Left lung (tissue), 10 donors: Measurements from ENCODE around the gene ZFHX3. TPM values are rescaled to one million over a fixed set of nuclear protein-coding genes. Genes with fewer than 3 reads are reported as not detected.

ENCODE experiments used
- ATAC-seq: fragments of 200-7000 bp; cut with Tn5 transposase; one replicate; pipeline ENCODE4 v1.9.1; 2020; ENCODE audit warnings: moderate library complexity
- DNase-seq, 4 donors: peaks; one replicate each; pipeline ENCODE4 v3.0.0-alpha.2; 2013 to 2020
- H3K27ac ChIP-seq, 2 donors: fragments of 200-600 bp; sonication (generic) in 1 of 2; one replicate each; pipeline versions ENCODE4 v1.5.0 to v1.8.0; 2020 to 2021
- H3K27me3 ChIP-seq, 2 donors: fragments of 200-600 bp; sonication (generic) in 1 of 2; one replicate each; pipeline versions ENCODE4 v1.5.0 to v1.8.0; 2020 to 2021
- H3K36me3 ChIP-seq, 2 donors: fragments of 200-600 bp; sonication (generic) in 1 of 2; one replicate each; pipeline versions ENCODE4 v1.5.0 to v1.8.0; 2020 to 2021
- H3K4me1 ChIP-seq, 2 donors: fragments of 200-600 bp; one replicate each; pipeline ENCODE4 v1.8.0; 2021
- H3K4me3 ChIP-seq, 2 donors: fragments of 200-600 bp; sonication (generic) in 1 of 2; one replicate each; pipeline versions ENCODE4 v1.5.0 to v1.8.0; 2020 to 2021; ENCODE audit warnings: mild to moderate bottlenecking in 1 of 2
- H3K9me3 ChIP-seq, 2 donors: fragments of 200-600 bp; sonication (generic) in 1 of 2; one replicate each; pipeline versions ENCODE4 v1.5.0 to v1.8.0; 2020 to 2021
- intact Hi-C, 2 donors: fragments of 100-400 bp; cut with DNase I; formaldehyde crosslinking; loops; one replicate each; pipeline versions ENCODE4 v1.11.2 to v1.14.2; 2022
- polyA plus RNA-seq, 6 donors: library from polyadenylated mRNA; unstranded; fragments of 120-200 nt; gene quantifications; one replicate each; pipeline ENCODE4 v1.2.1, GENCODE V29; 2013; ENCODE audit not compliant: insufficient read length in 6 of 6
- total RNA-seq, 2 donors: library from RNA; stranded (reverse); fragmentation: NEBNext Ultra II Directional; extraction: Animal tissue kit (Norgen Biotek cat#: 25700); gene quantifications; one replicate each; pipeline ENCODE4 v1.2.1, GENCODE V29; 2021
- TF ChIP-seq, protein P1 (sequence below), 2 donors: fragments of 200-600 bp; sonication (generic) in 1 of 2; IDR thresholded peaks; one replicate each; pipeline versions ENCODE4 v1.5.0 to v1.8.0; 2021; ENCODE audit warnings: antibody characterized with exemption in 2 of 2
- donor health status: DM: no; HTN: yes; CAD: no.
- donor health status: DM: no; HTN: no; CAD: no.

ZFHX3 gene
- total and polyA plus RNA-seq, 8 donors = 21.4 to 34.7 (median 32.2) TPM

DNA sequence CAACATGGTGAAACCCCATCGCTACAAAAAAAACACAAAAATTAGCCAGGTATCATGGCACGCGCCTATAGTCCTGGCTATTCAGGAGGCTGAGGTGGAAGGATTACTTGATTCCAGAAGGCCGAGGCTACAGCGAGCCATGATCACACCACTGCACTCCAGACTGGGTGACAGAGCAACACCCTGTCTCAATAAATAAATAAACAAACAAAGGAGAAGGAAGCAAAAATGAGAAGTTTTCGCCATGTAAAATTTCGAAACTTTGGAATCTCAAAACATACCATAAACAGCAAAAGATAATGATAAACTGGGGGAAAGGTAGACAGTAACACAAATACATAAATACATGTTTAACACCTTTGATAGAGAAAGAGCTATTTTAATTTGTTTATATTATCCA is 130.9 kb downstream of the ZFHX3 start:
- H3K27ac ChIP-seq = no peak overlapping the region
- H3K36me3 ChIP-seq = no peaks in the 10 kb centered on the region
- no peaks in the 10 kb centered on the region for H3K4me1 ChIP-seq
- TF ChIP-seq, protein P1, sequence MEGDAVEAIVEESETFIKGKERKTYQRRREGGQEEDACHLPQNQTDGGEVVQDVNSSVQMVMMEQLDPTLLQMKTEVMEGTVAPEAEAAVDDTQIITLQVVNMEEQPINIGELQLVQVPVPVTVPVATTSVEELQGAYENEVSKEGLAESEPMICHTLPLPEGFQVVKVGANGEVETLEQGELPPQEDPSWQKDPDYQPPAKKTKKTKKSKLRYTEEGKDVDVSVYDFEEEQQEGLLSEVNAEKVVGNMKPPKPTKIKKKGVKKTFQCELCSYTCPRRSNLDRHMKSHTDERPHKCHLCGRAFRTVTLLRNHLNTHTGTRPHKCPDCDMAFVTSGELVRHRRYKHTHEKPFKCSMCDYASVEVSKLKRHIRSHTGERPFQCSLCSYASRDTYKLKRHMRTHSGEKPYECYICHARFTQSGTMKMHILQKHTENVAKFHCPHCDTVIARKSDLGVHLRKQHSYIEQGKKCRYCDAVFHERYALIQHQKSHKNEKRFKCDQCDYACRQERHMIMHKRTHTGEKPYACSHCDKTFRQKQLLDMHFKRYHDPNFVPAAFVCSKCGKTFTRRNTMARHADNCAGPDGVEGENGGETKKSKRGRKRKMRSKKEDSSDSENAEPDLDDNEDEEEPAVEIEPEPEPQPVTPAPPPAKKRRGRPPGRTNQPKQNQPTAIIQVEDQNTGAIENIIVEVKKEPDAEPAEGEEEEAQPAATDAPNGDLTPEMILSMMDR (IDR thresholded peaks at IDR 0.05) = no peak
- H3K9me3 ChIP-seq = no peaks in the 10 kb centered on the region
- H3K27me3 ChIP-seq = no peaks in the 10 kb centered on the region
- intact Hi-C loops = no loop called here
- ATAC-seq (no peak), DNase-seq (no peak)
- no peak overlapping the region for H3K4me3 ChIP-seq

DNA sequence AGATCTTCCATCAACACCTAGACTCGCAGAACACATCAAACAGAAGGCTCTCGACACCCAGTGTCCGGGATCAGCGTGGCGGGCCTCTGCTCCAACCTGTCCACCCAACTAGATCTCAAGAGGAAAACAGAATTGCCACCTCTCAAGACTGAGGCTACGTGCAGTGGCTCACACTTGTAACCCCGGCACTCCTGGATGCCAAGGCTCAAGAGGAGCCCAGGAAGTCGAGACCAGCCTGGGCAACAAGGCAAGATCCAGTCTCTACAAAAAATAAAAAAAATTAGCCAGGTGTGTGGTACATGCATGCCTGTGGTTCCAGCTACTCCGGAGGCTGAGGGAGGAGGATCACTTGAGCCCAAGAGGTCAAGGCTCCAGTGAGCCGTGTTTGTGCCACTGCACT is 132.6 kb downstream of the ZFHX3 start:
- intact Hi-C loops = no loop called here

DNA sequence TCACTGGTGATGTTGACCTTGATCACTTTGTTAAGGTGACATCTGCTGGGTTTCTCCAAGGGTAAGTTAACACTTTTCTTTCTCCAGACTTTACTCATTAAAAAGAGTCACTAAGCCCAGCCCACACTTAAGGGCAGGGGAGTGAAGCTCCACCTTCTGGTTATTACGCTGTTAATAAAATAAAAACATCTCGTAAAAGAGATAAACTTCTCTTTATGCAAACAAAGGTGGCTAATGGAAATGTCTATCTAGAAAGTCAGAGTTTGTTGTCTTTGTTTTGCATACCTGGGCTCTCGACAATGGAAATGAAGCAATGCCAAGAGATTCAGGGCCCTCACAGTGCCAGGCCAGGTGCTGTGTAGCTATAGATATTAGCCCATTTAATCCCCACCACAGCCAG is 134.4 kb downstream of the ZFHX3 start:
- Histone ChIP-seq H3K27ac (no peak overlapping the region), H3K27me3 (no peaks in the 10 kb centered on the region), H3K4me1 (no peaks in the 10 kb centered on the region), H3K9me3 (no peaks in the 10 kb centered on the region), H3K36me3 (no peaks in the 10 kb centered on the region), H3K4me3 (no peak overlapping the region)
- DNase-seq (no peak), ATAC-seq (no peak)
- intact Hi-C loops = no loop called here
- TF ChIP-seq, protein P1 (IDR thresholded peaks at IDR 0.05) = no peak

More for the DNA sequence above, 132.6 kb downstream of the ZFHX3 start:
- ATAC-seq (peak; percentile 57), DNase-seq (no peak)
- Histone ChIP-seq H3K9me3 (no peaks in the 10 kb centered on the region), H3K4me1 (no peaks in the 10 kb centered on the region), H3K4me3 (no peak overlapping the region), H3K27ac (no peak overlapping the region), H3K36me3 (no peaks in the 10 kb centered on the region), H3K27me3 (no peaks in the 10 kb centered on the region)
- TF ChIP-seq, protein P1 (IDR thresholded peaks at IDR 0.05) = no peak

DNA sequence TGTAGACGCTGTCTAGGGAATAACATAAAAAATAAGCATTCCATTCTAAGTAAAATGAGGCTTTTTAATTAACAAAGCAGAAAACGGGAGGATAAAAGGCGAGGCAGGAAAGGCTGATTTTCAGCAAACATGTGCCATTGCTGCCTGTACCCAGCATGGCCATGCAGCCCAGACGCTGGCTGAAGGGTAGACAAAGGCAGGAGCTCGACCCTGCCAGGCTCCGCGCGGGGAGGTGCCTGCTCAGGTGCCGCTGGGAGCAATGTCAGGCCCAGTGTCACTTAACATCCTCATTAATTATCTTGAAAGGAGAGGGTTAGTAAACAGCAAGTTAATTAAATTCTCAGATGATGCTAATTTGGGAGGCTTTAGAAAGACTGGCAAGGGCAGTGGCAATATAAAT is 136.0 kb downstream of the ZFHX3 start:
- no peaks in the 10 kb centered on the region for H3K27me3 ChIP-seq
- ATAC-seq (no peak), DNase-seq (no peak)
- no peak overlapping the region for H3K4me3 ChIP-seq
- no peaks in the 10 kb centered on the region for H3K9me3 ChIP-seq
- no peaks in the 10 kb centered on the region for H3K4me1 ChIP-seq
- no peaks in the 10 kb centered on the region for H3K36me3 ChIP-seq
- TF ChIP-seq, protein P1 (IDR thresholded peaks at IDR 0.05) = no peak
- no peak overlapping the region for H3K27ac ChIP-seq
- intact Hi-C loops = no loop called here

DNA sequence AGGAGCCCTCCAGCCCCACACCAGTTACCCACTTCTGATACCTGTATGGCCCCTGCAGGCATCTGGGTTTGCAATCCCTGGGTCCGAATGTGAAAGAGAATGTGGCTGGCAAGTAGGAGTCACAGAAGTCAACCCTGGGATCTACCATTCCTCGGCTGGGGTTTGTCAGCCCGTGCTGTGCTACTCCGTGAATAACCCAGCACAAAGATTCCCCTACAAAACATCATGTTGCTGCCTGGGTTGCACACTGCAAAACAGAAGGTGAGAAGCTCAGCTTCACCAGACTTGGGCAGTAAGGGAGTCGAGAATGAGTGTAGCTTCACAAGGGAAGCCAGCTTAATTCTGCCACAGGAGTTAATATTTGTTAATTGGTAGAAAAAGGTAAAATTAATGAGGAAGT is 137.1 kb downstream of the ZFHX3 start:
- Histone ChIP-seq H3K4me3 (no peak overlapping the region), H3K27ac (no peak overlapping the region), H3K36me3 (no peaks in the 10 kb centered on the region), H3K4me1 (no peaks in the 10 kb centered on the region), H3K27me3 (no peaks in the 10 kb centered on the region), H3K9me3 (no peaks in the 10 kb centered on the region)
- DNase-seq = no peak
- no peak for ATAC-seq
- intact Hi-C loops = no loop called here
- TF ChIP-seq, protein P1 (IDR thresholded peaks at IDR 0.05) = no peak
